ENCODE results near the gene RAI2. TPM values are rescaled to one million over a fixed set of nuclear protein-coding genes. Genes with fewer than 3 reads are reported as not detected.

RAI2 gene
- total RNA-seq, 1 donor from 2014 or later = 0.17 TPM

GRCh38 chrX:17758382-17758781 lies 102.7 kb downstream of the RAI2 start:
- TF ChIP-seq CTCF (conservative IDR thresholded peaks at IDR 0.05; ENCODE audit: low read depth, low read length) = no peak
- no peak for DNase-seq (ENCODE audit: low read depth)
- H3K4me3 ChIP-seq (ENCODE audit: low read depth, low read length) = no peak overlapping the region

- no peak for DNase-seq (ENCODE audit: low read depth)
- no peak overlapping the region for H3K4me3 ChIP-seq (ENCODE audit: low read depth, low read length)
- TF ChIP-seq CTCF (conservative IDR thresholded peaks at IDR 0.05; ENCODE audit: low read depth, low read length) = no peak
Measured at GRCh38 chrX:17750436-17750835, 110.7 kb downstream of the RAI2 start.

Other genes starting within 250 kb of the RAI2 start
- gene SCML1, start 123.8 kb downstream of the RAI2 start, total RNA-seq = 4.4 and 6.8 TPM in 2 replicates

Data from epithelial cell of proximal tubule (primary cell).